Middle frontal gyrus (tissue), 1 donor: ENCODE results near the gene CLRN3.

Experiments
- DNase-seq: peaks from one replicate; pipeline ENCODE4 v3.0.0-alpha.2; 2015; ENCODE audit warnings: low spot score; ENCODE audit errors: extremely low spot score

CLRN3 gene

GRCh38 chr10:127849224-127849623, 43.5 kb downstream of the CLRN3 start:
- DNase-seq: no peak

DNA sequence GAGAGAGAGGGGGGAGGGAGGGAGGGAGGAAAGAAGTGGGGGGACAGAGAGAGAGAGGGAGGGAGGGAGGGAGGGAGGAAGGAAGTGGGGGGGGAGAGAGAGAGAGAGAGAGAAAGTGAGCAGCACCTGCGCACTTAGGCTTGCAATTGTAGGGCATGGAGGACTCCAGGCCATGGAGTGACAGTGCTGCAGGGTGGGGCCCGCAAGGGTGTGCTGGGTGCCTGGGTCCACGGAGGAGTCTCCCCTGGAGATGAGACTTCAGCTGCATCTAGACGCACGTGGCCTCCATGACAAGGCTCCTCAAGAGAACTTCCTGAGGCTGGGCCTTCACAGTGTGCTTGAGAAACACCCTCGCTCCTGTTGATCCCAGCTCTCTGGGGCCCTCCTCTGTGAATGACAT, 44.5 kb downstream of the CLRN3 start:
- no peak for DNase-seq

GRCh38 chr10:127845756-127846155, 47.0 kb downstream of the CLRN3 start:
- no peak for DNase-seq

DNA sequence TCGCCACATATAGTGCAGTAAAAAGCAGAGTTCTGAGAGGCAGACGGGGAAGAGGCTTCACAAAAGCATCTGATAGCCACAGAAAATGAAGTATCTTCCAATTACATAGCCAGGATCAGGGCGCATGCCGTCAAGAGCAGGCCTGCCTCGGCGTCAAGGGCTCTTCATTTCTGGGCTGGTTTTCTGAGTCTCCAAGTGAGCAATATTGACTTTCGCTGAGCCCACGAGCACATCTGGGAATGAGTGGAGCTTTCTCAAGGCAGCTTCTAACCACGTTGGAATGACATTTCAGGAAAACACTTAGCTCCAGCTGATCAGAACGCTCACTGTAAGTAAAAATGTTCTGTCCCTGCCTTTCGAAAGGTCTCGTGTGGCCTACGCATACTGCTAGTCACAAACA, 51.9 kb downstream of the CLRN3 start:
- DNase-seq: no peak

DNA sequence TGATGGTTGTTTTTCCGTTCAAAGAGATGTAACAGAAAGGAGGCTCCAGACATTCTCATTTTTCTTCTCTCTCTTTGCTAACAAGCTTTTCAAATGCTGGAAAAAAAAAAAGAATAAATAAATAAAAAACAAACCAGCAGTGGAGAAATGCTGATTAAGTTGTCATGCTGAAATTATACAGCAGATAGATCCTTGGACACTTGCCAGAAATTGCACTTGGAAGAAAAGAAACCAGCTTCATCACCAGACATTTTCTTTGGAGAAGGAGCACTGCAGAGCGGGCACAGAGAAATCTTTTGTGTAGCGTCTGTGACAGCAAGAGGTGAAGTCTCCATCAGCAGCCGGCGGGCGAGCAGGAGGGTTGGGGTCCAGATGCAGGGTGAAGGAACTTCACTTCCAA, 55.8 kb downstream of the CLRN3 start:
- no peak for DNase-seq

DNA sequence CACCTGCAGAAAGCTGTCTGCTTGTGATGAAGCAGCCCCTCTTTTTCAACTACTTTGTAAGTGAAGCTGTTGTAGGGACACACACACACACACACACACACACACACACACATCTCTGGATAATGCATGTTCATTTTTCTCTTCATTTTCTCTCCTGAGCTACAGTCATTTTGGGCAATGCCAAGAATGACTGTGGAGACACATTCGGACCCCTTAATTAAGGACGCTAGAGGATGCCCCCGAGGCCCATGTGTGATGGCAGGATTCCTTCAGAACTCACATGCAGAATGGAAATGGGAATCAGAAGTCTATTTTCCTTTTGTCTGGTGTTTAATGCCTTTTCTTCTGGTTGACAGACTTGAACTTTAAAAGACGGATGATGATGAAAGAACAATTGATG, 56.6 kb downstream of the CLRN3 start:
- no peak for DNase-seq

GRCh38 chr10:127834791-127835190, 58.0 kb downstream of the CLRN3 start:
- DNase-seq: no peak

DNA sequence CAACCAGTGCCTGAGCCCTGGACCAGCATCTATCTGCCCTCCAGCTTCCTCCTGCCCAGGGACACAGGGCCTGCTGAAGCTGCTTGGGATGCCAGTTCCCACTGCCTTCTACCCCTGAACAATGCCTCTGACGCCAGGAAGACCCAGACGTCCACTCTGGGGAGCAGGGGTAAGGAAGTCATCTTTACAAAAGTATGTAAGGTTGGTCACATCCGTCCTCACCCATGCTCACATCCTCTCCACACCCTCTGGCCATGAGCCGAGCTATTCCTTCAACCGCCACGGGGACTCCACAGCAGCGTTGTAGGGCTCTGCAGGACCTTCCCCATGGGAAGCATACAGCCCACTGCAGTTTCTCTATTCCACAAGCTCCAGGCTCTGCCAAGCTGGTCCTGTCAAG, 58.5 kb downstream of the CLRN3 start:
- no peak for DNase-seq

DNA sequence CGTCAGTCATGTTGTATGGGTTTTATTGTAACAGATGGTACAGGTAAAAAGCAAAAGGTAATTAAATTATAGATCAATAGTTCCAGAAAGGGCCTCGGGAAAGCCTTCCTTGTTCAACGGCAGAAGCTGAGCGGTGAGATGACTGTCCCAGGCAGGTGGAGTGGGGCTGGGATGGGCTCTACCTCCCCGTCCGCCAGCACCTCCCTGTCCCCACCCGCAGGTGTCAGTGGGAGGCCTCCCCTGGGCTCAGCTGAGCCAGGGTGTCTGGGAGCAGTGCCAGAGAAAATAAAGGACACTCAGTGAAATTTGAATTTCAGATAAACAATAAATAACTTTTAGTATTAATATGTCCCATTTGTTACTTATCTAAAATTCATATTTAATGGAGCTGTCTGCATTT, 58.9 kb downstream of the CLRN3 start:
- no peak for DNase-seq

DNA sequence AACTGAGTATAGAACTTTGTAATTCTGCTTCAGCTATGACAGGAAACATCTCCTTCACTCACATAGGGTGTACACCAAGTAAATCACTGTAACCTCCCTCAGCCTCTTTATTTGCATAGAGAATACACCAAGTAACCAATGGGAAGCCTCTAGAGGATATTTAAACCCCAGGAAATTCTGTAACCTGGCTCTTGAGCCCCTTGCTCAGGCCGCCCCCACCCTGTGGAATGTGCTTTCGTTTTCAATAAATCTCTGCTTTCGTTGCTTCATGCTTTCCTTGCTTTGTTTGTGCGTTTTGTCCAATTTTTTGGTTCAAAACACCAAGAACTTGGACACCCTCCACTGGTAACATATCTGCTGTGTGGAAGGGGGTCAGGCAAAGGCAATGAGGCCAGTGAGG, 60.2 kb downstream of the CLRN3 start:
- DNase-seq: no peak

DNA sequence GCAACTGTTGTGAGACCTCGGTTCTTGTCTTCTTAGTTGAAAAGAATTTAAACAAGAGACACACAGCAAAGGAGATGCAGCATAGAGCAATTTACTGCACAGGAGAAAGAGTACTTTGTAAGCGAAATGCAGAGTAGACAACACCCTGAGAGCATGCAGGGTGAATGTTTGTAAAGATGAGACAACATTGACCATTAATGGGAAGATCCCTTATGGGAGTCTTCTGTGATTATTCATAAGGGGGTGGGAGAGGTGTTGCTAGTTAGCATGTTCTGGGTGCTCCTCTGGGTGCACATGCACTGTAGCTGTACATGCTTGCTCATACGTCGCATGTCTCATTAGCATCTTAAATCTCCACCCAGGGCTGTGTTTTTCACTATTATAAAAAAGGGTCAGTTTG, 62.3 kb downstream of the CLRN3 start:
- no peak for DNase-seq
